GM19240 (cell line): ENCODE data around the gene GNA12.

Experiments used
- DNase-seq: peaks from one replicate; pipeline ENCODE4 v3.0.0; 2011; ENCODE audit warnings: low spot score; ENCODE audit not compliant: insufficient read length

The GNA12 gene

GRCh38 chr7:2838873-2839578 is 5.1 kb downstream of the GNA12 start:
- no peak for DNase-seq

DNA sequence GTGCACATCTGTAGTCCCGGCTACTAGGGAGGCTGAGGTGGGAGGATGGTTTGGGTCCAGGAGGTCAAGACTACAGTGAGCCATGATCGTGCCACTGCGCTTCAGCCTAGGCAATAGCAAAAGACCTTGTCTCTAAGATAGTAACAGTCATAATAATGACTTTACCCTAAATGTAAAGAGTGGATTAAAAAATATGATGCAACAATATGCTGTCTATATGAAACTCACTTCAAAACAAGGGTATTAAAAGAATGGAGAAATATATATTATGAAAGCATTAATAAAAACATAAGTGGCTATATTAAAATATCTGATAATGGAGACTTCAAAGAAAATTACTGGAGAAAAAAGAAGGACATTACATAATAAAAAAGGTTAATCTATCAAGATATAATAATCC is 5.7 kb downstream of the GNA12 start:
- no peak for DNase-seq

- no peak for DNase-seq
These were observed 6.6 kb downstream of the GNA12 start for GRCh38 chr7:2837496-2837895.

DNA sequence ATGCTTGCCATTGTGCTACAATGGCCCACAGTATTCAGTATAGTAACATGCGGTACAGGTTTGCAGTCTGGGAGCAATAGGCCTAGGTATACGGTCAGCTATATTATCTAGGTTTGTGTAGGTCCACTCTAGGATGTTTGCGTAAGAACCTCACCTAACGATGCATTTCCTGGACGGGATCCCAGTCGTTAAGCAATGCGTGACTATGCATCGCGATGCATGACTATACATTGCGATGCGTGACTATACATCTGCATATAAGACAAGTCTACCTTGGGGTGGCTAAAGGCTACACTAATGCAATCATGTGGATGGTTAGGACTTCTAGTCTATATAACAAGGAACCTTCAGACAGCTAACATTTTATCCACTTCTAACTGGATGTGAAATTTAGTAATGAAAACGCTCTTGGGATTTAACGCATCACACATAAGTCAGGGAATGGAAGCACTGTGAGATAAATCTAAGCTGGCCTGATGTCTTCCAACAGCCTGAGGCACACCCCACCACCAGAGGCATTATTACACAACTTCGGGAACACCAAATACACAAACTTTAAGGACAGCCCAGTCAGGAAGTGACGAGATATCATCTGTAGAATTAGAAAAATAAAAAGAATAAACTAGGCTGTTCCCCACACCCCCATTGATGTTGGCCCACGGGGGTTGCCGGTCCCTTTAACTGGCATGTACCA is 9.2 kb downstream of the GNA12 start:
- no peak for DNase-seq

GRCh38 chr7:2833083-2833910 is 10.8 kb downstream of the GNA12 start:
- DNase-seq: no peak

DNA sequence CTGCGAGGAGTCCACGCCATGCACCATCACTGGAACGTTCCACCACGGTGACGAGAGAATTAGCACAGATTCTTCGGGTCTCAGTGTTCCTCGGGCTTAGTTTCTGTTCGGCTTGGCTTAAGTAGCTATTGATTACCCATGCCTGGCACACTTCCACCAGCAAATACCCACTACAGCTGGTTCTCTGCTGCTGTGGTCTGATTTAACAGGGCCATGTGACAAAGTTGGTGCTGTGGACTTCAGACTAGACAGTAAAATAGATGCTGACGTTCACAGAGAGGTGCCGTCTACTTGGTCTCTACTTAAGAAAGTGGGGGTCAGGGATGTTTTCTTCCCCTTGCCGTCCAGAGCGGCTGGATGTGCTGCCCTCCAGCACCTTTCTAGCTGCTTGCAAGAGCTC is 11.6 kb downstream of the GNA12 start:
- DNase-seq: no peak

- DNase-seq: no peak
These were observed 13.3 kb downstream of the GNA12 start for GRCh38 chr7:2830609-2831376.

GRCh38 chr7:2829040-2829439 is 15.1 kb downstream of the GNA12 start:
- DNase-seq: no peak

DNA sequence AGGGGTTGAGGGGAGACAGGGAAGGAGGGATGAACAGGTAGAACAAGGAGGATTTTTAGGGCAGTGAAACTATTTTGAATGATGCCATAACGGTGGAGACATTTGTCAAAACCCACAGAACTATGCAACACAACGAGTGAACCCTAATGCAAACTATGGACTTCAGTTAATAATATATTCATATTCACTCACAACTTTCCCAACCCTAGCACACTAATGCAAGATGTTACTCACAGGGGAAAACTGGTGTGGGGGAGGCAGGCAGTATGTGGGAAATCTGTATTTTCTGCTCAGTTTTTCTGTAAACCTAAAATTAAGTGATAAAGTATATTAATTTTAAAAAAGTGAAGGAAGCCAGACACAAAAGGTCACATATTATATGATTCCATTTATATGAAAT is 17.3 kb downstream of the GNA12 start:
- DNase-seq: no peak

GRCh38 chr7:2825559-2826227 is 18.4 kb downstream of the GNA12 start:
- no peak for DNase-seq

- DNase-seq: no peak
These were observed 19.2 kb downstream of the GNA12 start for GRCh38 chr7:2824678-2825461.

GRCh38 chr7:2824026-2824677 is 20.0 kb downstream of the GNA12 start:
- no peak for DNase-seq

DNA sequence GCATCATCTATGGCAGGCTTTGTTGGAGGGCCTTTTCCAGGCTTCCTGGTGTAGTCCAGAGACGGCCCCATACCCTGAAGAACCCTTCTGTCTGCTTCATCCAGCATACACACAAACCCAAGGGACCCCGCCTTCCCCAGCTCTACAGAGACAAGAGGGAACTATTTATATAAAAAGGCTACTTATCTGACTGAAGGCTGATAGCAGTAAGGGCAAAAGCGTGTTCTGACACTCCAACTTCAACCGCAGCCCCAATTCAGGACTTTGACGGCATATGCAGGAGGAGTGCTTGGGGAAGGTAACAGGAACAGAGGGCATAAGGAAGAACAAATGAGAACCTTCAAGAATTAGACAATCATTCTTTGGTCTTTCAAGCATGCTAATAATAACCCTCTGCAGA is 21.0 kb downstream of the GNA12 start:
- no peak for DNase-seq

GRCh38 chr7:2821842-2822507 is 22.1 kb downstream of the GNA12 start:
- no peak for DNase-seq

DNA sequence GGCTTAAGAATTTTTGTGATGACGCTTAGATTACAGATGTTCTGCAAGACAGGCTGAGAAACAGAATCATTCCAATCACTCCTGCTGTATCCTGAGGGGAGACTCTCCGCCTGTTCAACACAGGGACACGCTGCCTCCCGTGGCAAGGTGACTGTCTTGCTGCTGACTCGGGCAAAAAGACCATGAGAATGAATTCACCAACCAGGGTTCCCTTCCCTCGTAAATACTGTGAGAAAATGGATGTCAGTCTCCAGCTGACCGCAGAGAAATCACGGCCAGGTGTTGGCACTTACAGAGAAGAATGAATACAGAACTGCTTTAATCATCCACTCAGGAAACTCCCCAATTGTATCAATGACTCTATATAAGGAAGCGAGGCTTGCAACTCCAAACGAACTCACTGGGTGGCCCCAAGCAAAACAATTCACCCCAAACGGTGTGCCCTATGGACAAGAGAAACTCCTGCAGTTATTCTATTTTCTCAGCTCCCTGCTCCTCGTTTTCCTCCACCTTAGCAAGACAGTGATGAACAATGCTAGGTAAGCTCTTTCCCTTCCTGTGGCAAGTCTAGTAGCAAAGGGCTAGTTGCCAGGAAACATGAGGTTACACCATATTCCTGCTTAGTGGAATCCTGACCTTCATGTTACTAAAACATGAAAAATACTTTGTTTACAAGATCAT is 22.8 kb downstream of the GNA12 start:
- no peak for DNase-seq

GRCh38 chr7:2820508-2820934 is 23.6 kb downstream of the GNA12 start:
- no peak for DNase-seq

DNA sequence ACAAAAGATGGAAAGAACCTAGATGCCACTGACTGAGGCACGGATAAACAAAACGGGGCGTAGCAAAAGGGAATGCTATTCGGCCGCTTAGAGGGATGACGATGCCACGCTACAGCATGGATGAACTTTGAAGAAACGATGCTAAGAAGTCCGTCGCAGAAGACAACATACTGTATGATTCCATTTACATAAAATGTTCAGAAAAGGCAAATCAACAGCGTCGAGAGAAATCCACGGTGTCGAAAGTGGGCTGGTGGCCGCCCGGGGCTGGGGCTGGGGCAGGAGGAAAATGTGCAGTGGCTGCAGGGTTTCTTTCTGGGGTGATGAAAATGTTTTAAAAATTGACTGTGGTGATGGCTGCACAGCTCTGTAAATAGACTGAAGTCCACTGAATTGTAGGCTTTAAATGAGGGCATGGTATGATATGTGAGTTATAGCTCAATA is 24.1 kb downstream of the GNA12 start:
- no peak for DNase-seq

- DNase-seq: no peak
These were observed 24.8 kb downstream of the GNA12 start for GRCh38 chr7:2819161-2819953.
